ENCODE results near the gene EDAR.

The EDAR gene

GRCh38 chr2:108907822-108908712, 81.0 kb downstream of the EDAR start:
- DNase-seq, result no peak

- no peak for DNase-seq
These were observed 82.5 kb downstream of the EDAR start for GRCh38 chr2:108906403-108907077.

DNA sequence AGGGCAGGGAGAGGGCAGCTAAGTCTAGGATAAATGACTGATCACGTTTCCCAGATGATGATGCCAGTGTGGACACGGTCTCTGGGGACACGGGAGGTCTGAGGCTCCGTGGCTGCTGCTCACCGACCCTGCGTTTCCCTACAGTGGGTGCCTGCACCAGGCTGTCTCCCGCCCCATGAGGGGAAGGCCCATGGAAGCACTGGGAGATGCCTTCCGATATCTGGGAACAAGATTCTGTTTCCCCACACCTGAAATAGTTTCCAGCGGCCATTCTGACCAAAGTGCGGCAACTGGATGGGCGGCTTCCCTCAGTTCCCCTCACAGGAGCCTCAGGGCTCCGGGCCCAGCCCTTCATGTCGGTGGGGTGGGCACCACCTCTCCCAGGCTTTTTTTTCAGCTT, 83.1 kb downstream of the EDAR start:
- DNase-seq, result no peak

GRCh38 chr2:108905176-108905575, 83.8 kb downstream of the EDAR start:
- no peak for DNase-seq

DNA sequence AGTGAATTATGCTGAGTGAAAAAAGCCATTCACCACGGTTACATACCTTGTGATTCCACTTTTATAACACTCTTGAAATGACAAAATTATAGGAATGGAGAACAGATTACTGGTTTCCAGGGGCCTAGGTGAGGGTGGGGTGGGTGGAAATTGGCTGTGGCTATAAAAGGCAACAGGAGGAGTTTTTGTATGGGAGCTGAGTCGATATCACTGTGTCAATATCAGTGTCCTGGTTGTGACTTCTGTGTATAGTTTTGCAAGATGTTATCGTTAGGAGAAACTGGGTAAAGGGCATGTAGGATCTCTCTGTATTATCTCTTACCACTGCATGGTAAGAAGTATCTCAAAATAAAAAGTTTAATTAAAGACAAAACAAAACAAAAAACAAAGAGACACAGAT, 84.3 kb downstream of the EDAR start:
- no peak for DNase-seq

DNA sequence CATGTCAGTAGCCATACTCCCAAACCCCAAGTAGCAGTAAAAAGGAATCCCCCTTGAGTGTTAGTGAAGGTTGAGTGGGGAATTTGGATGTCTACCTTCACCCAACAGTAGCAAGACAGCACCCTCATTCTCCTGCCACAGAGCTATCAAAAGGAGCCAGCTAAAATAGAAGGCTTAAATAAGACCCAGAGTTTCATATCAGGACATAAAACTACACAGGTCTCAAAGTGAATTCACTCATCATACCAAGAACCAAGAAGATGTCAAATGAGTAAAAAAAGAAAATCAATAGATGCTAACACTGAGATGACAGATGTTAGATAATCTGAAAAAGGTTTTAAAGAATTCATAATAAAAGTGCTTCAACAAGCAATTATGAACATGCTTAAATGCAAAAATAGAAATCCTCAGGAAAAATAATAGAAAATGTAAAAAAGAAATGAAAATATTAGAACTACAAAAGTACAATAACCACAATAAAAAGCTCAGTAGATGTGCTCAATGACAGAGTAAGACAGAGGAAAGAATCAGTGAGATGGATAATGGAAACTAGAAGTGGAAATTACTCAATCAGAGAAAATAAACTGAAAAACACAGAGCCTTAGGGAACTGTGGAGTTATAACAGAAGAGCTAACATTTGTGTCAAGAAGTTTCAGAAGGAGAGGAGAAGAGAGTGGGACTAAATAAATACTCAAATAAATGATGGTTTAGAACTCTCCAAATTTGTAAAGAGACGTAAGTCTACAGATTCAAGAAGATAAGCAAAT, 90.5 kb downstream of the EDAR start:
- no peak for DNase-seq

DNA sequence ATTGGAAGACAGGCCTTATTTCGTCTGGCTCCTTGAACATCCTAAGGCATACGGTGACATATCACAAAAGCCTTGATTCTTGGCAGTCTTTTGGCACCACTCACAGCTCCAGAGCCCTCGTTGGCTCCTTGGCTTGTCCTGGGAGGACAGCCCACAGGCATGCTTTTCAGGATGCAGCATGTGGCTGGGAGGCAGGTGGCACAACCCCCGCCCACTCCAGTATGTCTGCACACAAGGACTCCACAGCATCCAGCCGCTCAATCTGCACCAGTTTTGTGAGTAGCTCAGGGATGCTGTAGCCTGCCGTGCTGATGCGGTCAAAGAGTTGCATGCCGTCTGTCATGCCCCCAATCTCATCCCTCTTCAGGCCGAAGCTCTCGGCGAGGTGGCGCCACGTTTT, 92.3 kb downstream of the EDAR start:
- no peak for DNase-seq

DNA sequence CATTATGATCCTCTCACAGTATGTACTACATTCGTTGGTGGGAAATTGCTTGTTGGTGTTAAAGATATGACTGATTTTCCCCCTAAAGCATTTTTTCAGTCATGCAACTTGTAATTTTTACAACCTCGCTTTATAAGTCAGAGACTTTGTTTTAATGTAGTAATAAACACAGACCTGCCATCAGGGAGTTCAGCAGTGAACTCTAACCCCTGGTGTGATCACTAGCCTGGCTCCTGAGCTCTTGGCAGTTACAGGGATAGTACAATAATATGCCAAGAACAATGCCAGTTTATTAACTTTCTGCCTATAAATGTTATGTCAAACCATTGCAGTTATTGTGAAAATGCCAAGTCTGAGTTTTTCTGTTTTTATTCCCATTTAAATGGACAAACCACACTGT, 93.8 kb downstream of the EDAR start:
- no peak for DNase-seq

DNA sequence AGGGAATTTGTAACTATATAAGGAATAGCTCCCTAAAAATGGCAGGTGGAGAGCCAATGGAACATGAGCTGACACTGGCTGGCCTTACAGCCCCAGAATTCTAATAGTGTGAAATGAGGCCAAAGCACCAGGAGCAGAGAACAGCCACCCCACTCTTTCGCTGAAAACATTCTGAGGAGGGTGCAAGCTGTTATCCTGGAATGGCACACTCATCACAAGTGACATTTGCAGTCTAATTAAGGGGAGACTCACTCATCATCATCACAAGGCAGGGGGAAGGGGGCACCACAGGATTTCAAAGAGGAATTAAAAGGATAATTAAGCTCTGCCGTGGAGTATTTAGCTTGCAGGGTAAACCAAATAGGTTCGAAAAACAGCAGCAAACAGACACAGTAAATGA, 94.3 kb downstream of the EDAR start:
- no peak for DNase-seq

- no peak for DNase-seq
These were observed 95.7 kb downstream of the EDAR start for GRCh38 chr2:108893277-108893676.

DNA sequence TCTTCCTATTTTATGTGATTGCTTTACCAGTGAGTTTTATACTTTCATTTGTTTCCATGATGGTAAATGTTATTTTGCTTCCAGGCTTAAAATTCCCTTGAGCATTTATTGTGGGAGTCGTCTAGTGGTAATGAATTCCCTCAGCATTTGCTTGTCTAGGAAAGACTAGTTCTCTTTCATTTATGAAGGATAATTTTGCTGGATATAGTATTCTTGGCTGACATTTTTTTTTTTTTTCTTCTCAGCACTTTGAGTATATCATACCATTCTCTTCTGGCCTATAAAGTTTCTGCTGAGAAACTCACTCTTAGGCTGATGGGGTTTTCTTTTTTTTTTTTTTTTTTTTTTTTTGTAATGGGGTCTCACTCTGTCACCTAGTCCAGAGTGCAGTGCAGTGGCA, 99.1 kb downstream of the EDAR start:
- no peak for DNase-seq

DNA sequence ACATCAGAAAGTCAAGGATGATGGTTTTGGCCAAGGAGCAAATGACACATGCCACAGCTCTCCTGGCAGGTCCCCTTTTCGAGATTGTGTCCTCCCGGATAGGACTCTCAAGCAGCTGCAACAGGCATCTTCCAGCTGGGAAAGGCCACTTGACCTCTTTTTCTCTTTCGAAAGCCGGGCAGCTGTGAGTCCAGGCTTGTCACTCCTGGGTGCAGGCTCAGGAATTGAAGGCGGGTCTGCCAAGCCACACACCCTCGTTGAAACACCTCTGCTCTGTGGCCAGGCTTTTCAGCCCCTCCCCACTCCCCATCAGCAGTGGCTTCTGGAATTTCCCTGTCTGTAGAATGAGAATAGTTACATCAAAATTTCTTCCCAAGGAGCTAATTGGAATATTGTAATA, 104.4 kb downstream of the EDAR start:
- DNase-seq, result no peak

GRCh38 chr2:108878276-108878675, 110.7 kb downstream of the EDAR start:
- no peak for DNase-seq

DNA sequence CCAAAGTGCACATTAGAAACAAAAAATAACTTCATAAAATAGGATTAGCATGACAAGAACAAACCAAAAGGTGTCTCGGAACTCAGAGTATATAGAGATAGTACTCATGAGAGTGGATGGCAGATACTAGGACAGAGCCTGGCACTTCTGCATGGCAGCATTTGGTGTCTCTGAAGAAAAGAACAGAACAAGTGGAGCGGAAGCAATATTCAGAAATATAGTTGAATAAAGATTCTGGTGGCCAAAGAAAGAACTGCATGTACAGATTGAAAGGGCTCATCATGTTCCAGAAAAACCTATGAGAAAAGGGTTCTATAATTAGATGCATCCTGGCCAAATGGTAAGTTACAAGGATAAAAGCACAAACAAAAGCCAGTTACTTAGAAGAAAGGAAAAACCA, 111.5 kb downstream of the EDAR start:
- no peak for DNase-seq

DNA sequence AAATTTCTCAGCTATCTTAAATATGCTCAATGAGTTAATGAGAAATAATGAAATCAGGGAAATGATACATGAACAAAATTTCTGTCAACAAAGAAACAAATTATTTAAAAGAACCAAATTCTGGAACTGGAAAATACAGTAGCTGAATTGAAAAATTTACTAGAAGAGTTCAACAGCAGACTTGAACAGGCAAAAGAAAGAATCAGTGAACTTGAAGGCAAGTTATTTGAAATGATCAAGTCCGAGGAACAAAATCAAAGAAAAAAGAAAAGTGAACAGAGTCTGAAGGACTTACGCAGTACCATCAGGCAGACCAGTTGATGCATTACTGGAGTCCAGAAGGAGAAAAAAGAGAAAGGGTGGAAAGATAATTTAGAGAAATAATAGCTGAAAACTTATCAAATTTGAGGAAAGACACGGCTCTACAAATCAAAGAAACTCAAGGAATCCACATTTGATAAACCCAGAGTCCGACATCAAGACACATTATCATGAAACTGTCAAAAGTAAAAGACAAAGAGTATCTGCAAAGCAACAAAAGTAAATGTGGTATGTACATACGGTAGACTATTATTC, 118.9 kb downstream of the EDAR start:
- no peak for DNase-seq

DNA sequence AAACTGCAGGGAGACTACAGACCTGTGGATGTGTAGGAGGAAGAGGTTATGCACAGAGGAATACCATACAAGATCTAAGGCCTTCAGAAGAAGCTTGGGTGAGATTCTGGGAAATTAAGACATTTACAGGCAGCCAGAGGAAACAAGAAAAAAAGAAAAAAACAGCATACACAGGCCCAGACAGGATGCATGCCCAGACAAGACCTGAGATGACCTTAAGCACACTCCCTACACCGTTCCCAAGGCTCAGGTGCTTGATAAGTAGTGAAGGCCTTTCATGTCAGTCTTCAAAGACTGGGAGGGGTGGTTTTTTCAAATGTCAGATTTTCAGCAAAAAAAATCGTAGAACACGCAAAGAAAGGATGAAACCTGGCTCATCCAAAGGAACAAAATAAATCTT, 119.5 kb downstream of the EDAR start:
- DNase-seq, result no peak

DNA sequence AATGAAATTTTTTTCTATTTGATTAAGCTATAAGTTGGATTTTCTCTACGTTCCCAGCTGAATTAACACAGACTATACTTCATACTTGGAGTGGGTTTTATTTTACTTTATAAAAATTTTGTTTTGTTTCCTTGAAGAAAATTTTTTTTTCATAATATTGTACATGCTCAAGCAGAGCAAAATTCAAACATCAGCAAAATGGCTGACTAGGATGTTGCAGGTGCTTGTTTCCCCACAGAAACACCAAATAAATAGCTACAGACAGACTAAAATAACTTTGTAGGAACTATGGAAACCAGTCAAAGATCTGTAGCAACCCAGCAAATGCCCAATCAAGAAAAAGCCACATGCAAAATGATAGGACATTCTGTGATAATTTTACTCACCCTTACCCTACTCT, 120.1 kb downstream of the EDAR start:
- no peak for DNase-seq

- DNase-seq, result no peak
These were observed 123.0 kb downstream of the EDAR start for GRCh38 chr2:108866041-108866440.

GRCh38 chr2:108858894-108859293, 130.1 kb downstream of the EDAR start:
- no peak for DNase-seq

GRCh38 chr2:108855194-108855593, 133.8 kb downstream of the EDAR start:
- DNase-seq, result no peak

DNA sequence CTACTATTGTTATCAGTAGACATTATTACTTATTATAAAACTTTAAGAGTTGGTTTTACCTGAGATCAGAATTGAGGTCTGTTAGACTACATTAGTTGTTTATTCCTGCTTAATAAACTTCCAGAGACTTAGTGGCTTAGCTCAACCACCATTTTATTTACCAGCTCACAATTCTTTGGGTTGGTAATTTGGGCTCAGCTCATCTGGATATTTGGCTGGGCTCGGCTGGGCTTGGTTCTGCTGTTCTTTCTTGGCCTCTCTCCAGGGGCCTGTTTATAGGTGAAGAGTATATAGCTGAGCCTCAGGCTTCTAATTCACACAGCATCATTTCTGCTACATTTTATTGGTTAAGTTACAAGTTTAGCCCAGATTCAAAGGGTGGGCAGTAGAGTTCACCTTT, 134.5 kb downstream of the EDAR start:
- DNase-seq, result no peak

DNA sequence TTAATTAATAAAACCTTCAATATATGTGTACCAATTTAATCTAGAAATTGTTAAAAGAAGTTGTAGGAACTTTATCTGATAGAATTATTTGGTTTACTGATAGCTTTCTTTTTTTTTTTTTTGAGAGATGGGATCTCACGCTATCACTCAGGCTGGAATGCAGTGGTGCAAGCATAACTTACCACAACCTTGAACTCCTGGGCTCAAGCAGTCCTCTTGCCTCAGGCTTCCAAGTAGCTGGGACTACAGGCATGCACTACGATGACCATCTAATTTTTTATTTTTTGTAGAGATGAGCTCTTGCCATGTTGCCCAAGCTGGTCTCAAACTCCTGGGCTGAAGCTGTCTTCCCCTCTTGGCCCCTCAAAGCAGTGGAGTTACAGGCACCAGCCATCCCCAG, 135.6 kb downstream of the EDAR start:
- no peak for DNase-seq

GRCh38 chr2:108852375-108852774, 136.6 kb downstream of the EDAR start:
- no peak for DNase-seq

Measured in right hindlimb (tissue), 1 donor.